ENCODE results near the gene NUAK1. TPM values are rescaled to one million over a fixed set of nuclear protein-coding genes. Genes with fewer than 3 reads are reported as not detected.

The NUAK1 gene
- total and polyA plus RNA-seq, 2 experiments from 2014 or later: 5.4 to 16.9 TPM

DNA sequence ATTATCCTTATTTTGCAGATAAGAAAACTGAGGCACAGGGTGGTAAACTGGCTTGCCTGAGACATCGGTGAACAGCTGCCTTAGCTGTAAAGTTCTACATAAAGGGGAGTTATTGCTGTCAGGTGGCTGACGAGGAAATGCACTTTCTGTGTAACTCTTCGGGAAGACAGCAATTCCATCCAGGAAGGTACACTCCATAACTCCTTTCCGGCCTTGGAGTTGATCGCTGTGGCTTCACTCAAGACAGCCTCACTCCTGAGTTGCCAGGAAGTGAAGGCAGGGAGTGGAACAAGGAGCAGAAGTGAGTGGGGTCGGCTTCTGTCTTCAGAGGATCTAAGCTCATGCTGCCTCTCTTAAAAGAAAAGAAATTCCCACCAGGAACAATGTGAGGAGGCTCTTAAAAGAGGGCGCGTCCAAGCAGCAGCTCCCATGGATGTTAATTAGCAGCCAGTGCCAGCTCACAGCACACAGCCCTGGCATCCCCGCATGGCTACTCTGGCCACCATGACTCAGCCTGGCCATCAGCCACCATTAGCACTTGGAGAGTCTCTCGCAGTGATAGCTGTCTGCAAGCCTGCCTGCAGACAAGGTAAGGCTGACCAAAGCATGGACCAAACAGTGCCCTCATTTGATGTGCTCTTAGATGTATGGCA is 60.3 kb downstream of the NUAK1 start (continued):
- TF ChIP-seq, protein P1, sequence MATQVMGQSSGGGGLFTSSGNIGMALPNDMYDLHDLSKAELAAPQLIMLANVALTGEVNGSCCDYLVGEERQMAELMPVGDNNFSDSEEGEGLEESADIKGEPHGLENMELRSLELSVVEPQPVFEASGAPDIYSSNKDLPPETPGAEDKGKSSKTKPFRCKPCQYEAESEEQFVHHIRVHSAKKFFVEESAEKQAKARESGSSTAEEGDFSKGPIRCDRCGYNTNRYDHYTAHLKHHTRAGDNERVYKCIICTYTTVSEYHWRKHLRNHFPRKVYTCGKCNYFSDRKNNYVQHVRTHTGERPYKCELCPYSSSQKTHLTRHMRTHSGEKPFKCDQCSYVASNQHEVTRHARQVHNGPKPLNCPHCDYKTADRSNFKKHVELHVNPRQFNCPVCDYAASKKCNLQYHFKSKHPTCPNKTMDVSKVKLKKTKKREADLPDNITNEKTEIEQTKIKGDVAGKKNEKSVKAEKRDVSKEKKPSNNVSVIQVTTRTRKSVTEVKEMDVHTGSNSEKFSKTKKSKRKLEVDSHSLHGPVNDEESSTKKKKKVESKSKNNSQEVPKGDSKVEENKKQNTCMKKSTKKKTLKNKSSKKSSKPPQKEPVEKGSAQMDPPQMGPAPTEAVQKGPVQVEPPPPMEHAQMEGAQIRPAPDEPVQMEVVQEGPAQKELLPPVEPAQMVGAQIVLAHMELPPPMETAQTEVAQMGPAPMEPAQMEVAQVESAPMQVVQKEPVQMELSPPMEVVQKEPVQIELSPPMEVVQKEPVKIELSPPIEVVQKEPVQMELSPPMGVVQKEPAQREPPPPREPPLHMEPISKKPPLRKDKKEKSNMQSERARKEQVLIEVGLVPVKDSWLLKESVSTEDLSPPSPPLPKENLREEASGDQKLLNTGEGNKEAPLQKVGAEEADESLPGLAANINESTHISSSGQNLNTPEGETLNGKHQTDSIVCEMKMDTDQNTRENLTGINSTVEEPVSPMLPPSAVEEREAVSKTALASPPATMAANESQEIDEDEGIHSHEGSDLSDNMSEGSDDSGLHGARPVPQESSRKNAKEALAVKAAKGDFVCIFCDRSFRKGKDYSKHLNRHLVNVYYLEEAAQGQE (IDR thresholded peaks at IDR 0.05; ENCODE audit: unreplicated experiment): no peak

DNA sequence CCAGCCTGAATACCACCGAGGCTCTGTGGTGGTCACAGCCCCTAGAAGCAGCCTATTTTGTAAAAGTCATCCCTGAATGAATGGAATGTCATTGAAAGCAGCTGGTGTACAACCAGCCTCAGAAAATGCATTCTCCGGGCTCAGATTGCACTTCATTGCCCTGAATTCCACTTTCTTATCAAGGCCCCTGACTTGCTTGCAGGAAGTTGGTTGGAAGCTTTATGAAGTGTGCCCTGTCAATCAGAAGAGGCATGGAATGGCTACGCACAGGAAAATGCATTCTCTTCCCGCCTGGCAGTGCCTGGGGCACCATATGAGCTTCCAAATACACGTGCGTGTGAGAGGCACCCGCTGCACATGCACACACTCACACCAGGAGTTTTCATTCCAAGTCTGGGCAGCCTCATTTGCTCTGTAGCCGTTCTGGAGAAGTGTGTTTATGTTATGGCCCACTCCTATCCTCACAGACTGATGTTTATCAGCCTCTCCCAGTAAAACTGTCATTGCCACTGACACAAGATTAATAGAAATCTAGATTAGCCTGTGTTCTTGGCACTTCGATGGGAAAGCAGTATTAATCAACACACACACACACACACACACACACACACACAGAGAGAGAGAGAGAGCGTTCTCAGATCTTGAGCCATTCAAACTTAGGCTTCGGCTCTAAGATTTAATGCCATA is 63.9 kb downstream of the NUAK1 start:
- Mint-ChIP-seq H3K4me3 (no peak overlapping the region), H3K27me3 (ENCODE audit: insufficient read depth, low read depth, poor library complexity) (no peaks in the 10 kb centered on the region), H3K27ac (peak overlapping the region; percentile 81), H3K9me3 (no peaks in the 10 kb centered on the region), H3K4me1 (peaks cover 13% of the 10 kb centered on the region; the same call in 2 of the 3 replicates), H3K36me3 (ENCODE audit: low read depth) (peaks cover 9% of the 10 kb centered on the region)
- Histone ChIP-seq H3F3A (replicated peaks; ENCODE audit: low read depth) (no peaks in the 10 kb centered on the region), H3K79me2 (replicated peaks; ENCODE audit: insufficient read depth) (0 out of 2 replicates have a peak, but pooled peaks cover 2% of the 10 kb centered on the region), H3K27ac (ENCODE audit: low read depth) (no peak overlapping the region), H2AFZ (no peak overlapping the region), H4K20me1 (replicated peaks; ENCODE audit: insufficient read depth) (peaks cover 7% of the 10 kb centered on the region; the same call in 1 of the 2 replicates), H3K9me2 (ENCODE audit: insufficient read depth) (no peaks in the 10 kb centered on the region), H3K4me2 (no peak overlapping the region), H3K4me3 (no peak overlapping the region), H3K36me3 (ENCODE audit: insufficient read depth) (peaks cover 13% of the 10 kb centered on the region), H3K4me1 (ENCODE audit: insufficient read depth) (no peaks in the 10 kb centered on the region), H3K27me3 (ENCODE audit: insufficient read depth) (no peaks in the 10 kb centered on the region)
- DNase-seq (ENCODE audit: low spot score) (no peak), ATAC-seq (peak; percentile 43; the same call in 2 of the 3 replicates)
- TF ChIP-seq CREB1 (CRISPR knock-in tag; IDR thresholded peaks at IDR 0.05; ENCODE audit: low read depth) (no peak), NANOG (IDR thresholded peaks at IDR 0.05; ENCODE audit: borderline replicate concordance) (no peak), ZNF331 (CRISPR knock-in tag; IDR thresholded peaks at IDR 0.05; ENCODE audit: low read depth) (no peak), EZH2 (IDR thresholded peaks at IDR 0.05; ENCODE audit: low read depth, unreplicated experiment) (no peak), STAT1 (IDR thresholded peaks at IDR 0.05; ENCODE audit: unreplicated experiment) (no peak), POLR2AphosphoS5 (IDR thresholded peaks at IDR 0.05; ENCODE audit: low read depth) (no peak), JUNB (IDR thresholded peaks at IDR 0.05; ENCODE audit: unreplicated experiment) (no peak), ZNF114 (CRISPR knock-in tag; IDR thresholded peaks at IDR 0.05) (no peak)
- TF ChIP-seq, protein P2, sequence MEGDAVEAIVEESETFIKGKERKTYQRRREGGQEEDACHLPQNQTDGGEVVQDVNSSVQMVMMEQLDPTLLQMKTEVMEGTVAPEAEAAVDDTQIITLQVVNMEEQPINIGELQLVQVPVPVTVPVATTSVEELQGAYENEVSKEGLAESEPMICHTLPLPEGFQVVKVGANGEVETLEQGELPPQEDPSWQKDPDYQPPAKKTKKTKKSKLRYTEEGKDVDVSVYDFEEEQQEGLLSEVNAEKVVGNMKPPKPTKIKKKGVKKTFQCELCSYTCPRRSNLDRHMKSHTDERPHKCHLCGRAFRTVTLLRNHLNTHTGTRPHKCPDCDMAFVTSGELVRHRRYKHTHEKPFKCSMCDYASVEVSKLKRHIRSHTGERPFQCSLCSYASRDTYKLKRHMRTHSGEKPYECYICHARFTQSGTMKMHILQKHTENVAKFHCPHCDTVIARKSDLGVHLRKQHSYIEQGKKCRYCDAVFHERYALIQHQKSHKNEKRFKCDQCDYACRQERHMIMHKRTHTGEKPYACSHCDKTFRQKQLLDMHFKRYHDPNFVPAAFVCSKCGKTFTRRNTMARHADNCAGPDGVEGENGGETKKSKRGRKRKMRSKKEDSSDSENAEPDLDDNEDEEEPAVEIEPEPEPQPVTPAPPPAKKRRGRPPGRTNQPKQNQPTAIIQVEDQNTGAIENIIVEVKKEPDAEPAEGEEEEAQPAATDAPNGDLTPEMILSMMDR (conservative IDR thresholded peaks at IDR 0.05; ENCODE audit: low read depth in 2 of 2): no peak
- TF ChIP-seq, protein P3, sequence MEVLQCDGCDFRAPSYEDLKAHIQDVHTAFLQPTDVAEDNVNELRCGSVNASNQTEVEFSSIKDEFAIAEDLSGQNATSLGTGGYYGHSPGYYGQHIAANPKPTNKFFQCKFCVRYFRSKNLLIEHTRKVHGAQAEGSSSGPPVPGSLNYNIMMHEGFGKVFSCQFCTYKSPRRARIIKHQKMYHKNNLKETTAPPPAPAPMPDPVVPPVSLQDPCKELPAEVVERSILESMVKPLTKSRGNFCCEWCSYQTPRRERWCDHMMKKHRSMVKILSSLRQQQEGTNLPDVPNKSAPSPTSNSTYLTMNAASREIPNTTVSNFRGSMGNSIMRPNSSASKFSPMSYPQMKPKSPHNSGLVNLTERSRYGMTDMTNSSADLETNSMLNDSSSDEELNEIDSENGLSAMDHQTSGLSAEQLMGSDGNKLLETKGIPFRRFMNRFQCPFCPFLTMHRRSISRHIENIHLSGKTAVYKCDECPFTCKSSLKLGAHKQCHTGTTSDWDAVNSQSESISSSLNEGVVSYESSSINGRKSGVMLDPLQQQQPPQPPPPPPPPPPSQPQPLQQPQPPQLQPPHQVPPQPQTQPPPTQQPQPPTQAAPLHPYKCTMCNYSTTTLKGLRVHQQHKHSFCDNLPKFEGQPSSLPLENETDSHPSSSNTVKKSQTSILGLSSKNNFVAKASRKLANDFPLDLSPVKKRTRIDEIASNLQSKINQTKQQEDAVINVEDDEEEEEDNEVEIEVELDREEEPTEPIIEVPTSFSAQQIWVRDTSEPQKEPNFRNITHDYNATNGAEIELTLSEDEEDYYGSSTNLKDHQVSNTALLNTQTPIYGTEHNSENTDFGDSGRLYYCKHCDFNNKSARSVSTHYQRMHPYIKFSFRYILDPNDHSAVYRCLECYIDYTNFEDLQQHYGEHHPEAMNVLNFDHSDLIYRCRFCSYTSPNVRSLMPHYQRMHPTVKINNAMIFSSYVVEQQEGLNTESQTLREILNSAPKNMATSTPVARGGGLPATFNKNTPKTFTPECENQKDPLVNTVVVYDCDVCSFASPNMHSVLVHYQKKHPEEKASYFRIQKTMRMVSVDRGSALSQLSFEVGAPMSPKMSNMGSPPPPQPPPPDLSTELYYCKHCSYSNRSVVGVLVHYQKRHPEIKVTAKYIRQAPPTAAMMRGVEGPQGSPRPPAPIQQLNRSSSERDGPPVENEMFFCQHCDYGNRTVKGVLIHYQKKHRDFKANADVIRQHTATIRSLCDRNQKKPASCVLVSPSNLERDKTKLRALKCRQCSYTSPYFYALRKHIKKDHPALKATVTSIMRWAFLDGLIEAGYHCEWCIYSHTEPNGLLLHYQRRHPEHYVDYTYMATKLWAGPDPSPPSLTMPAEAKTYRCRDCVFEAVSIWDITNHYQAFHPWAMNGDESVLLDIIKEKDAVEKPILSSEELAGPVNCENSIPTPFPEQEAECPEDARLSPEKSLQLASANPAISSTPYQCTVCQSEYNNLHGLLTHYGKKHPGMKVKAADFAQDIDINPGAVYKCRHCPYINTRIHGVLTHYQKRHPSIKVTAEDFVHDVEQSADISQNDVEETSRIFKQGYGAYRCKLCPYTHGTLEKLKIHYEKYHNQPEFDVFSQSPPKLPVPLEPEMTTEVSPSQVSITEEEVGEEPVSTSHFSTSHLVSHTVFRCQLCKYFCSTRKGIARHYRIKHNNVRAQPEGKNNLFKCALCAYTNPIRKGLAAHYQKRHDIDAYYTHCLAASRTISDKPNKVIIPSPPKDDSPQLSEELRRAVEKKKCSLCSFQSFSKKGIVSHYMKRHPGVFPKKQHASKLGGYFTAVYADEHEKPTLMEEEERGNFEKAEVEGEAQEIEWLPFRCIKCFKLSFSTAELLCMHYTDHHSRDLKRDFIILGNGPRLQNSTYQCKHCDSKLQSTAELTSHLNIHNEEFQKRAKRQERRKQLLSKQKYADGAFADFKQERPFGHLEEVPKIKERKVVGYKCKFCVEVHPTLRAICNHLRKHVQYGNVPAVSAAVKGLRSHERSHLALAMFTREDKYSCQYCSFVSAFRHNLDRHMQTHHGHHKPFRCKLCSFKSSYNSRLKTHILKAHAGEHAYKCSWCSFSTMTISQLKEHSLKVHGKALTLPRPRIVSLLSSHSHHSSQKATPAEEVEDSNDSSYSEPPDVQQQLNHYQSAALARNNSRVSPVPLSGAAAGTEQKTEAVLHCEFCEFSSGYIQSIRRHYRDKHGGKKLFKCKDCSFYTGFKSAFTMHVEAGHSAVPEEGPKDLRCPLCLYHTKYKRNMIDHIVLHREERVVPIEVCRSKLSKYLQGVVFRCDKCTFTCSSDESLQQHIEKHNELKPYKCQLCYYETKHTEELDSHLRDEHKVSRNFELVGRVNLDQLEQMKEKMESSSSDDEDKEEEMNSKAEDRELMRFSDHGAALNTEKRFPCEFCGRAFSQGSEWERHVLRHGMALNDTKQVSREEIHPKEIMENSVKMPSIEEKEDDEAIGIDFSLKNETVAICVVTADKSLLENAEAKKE (CRISPR knock-in tag; IDR thresholded peaks at IDR 0.05): no peak

All from GM23338 (cell line).